ENCODE results near the gene LRRC1. TPM values are rescaled to one million over a fixed set of nuclear protein-coding genes. Genes with fewer than 3 reads are reported as not detected.

LRRC1 gene
- total and polyA plus RNA-seq, 2 of the 8 experiments (the other 6 are each of a cell fraction or from before 2014, with no cell fraction given): 6.7 to 15.9 TPM

- DNase-seq (ENCODE audit: low read depth in 1 of 2, low spot score in 2 of 2): no peak
- H3K79me2 ChIP-seq (ENCODE audit: control insufficient read depth in 1 of 2, insufficient read depth in 2 of 2, low read length in 2 of 2): no peaks in the 10 kb centered on the region
- TF ChIP-seq BCL11A (IDR thresholded peaks at IDR 0.05; ENCODE audit: low read depth in 2 of 2, low read length in 2 of 2) (no peak), TCF12 (IDR thresholded peaks at IDR 0.05; ENCODE audit: low read depth, low read length) (no peak), CREB1 (IDR thresholded peaks at IDR 0.05) (no peak), POLR2A (IDR thresholded peaks at IDR 0.05; ENCODE audit: control extremely low read depth in 1 of 2, low read depth in 2 of 2, low read length in 2 of 2) (no peak), KDM1A (IDR thresholded peaks at IDR 0.05; ENCODE audit: borderline replicate concordance, low read length) (no peak), TEAD4 (IDR thresholded peaks at IDR 0.05; ENCODE audit: low read depth, low read length) (no peak), SIN3A (conservative IDR thresholded peaks at IDR 0.05 in 1 of 2, IDR thresholded peaks at IDR 0.05 in 1 of 2; ENCODE audit: low read depth in 1 of 2, low read length in 2 of 2) (no peak), BRCA1 (IDR thresholded peaks at IDR 0.05; ENCODE audit: low read depth, low read length) (no peak), ATF3 (IDR thresholded peaks at IDR 0.05; ENCODE audit: insufficient read depth, low read depth, low read length) (no peak), KDM4A (IDR thresholded peaks at IDR 0.05; ENCODE audit: low read depth, low read length, severe bottlenecking) (no peak), EGR1 (IDR thresholded peaks at IDR 0.05; ENCODE audit: borderline replicate concordance, low read depth, low read length) (no peak), RFX5 (IDR thresholded peaks at IDR 0.05; ENCODE audit: borderline replicate concordance, low read depth, low read length) (no peak)
Measured at GRCh38 chr6:53929041-53929820, 134.4 kb downstream of the LRRC1 start.

More at GRCh38 chr6:53929041-53929820, 134.4 kb downstream of the LRRC1 start:
- no peak overlapping the region for H2BK5ac ChIP-seq (ENCODE audit: low read depth, low read length)
- H2BK120ac ChIP-seq (replicated peaks; ENCODE audit: low read depth, low read length): no peak overlapping the region
- H3K56ac ChIP-seq (replicated peaks; ENCODE audit: insufficient read length, low read depth, low read length): no peak overlapping the region
- no peaks in the 10 kb centered on the region for H3K27me3 ChIP-seq (replicated peaks in 1 of 4; ENCODE audit: control insufficient read depth in 3 of 4, extremely low read depth in 1 of 4, insufficient read depth in 3 of 4, low read length in 3 of 4)
- 81% methylated on average over 4 of the region's 4 CpGs; no CpG with 5 or more reads in 1 of the 2 experiments for WGBS, 2 experiments (ENCODE audit: extremely low coverage in 1 of 2, insufficient coverage in 1 of 2, insufficient read length in 1 of 2, insufficient replicate concordance in 2 of 2, low coverage in 1 of 2, low lambda C conversion rate in 2 of 2, missing lambda C conversion rate in 1 of 2)
- no peak overlapping the region for H3K27ac ChIP-seq (ENCODE audit: low read depth, low read length)
- no peaks in the 10 kb centered on the region for H4K20me1 ChIP-seq (replicated peaks in 1 of 2; ENCODE audit: control insufficient read depth in 1 of 2, insufficient read depth in 2 of 2, low read length in 2 of 2)
- no peak overlapping the region for H2AK5ac ChIP-seq (ENCODE audit: low read depth, low read length)
- no peak for FAIRE-seq
- H2BK12ac ChIP-seq (ENCODE audit: low read depth, low read length): no peak overlapping the region
- H3K4me1 ChIP-seq (replicated peaks in 1 of 4; ENCODE audit: control insufficient read depth in 3 of 4, insufficient read depth in 4 of 4, low read length in 3 of 4): no peaks in the 10 kb centered on the region
- no peak overlapping the region for H2AFZ ChIP-seq (ENCODE audit: low read length)
- no peak overlapping the region for H3K9ac ChIP-seq (replicated peaks in 1 of 4; ENCODE audit: extremely low read depth in 1 of 4, low read depth in 3 of 4, low read length in 3 of 4)
- no peak overlapping the region for H4K8ac ChIP-seq (ENCODE audit: extremely low read depth, insufficient read depth, low read length)
- H4K5ac ChIP-seq (ENCODE audit: insufficient read length, low read depth, low read length): no peak overlapping the region
- no peak overlapping the region for H3K23ac ChIP-seq (ENCODE audit: insufficient read length)
- no peaks in the 10 kb centered on the region for H3K79me1 ChIP-seq (ENCODE audit: low read depth, low read length)
- H2BK20ac ChIP-seq (ENCODE audit: low read length): no peak overlapping the region
- H3K9me3 ChIP-seq (ENCODE audit: insufficient read depth in 2 of 2, low read depth in 1 of 2, low read length in 1 of 2): peaks cover 3 to 8% of the 10 kb centered on the region in 2 experiments; a peak in 2 of 4 replicates
- POLR2A ChIA-PET (ENCODE audit: partially characterized antibody): interaction anchor here (0.6 to 1.6 kb wide), 2 partner anchors 136 to 201 kb away, joined by 3 to 5 read pairs; no protein-coding TSS in a partner anchor
- H2BK15ac ChIP-seq (ENCODE audit: low read length): no peak overlapping the region
- no peak overlapping the region for H3K4me3 ChIP-seq (ENCODE audit: extremely low read depth in 1 of 4, insufficient read depth in 2 of 4, low read depth in 3 of 4, low read length in 4 of 4)
- no peak overlapping the region for H3K18ac ChIP-seq (ENCODE audit: extremely low read depth, low read length)
- no peak overlapping the region for H3K4me2 ChIP-seq (ENCODE audit: insufficient read depth in 1 of 2, low read depth in 2 of 2, low read length in 2 of 2)
- no peak overlapping the region for H4K91ac ChIP-seq (replicated peaks; ENCODE audit: insufficient read length, low read length)
- no peak overlapping the region for H3K14ac ChIP-seq (ENCODE audit: insufficient read length)
- no peak overlapping the region for H3K4ac ChIP-seq (replicated peaks; ENCODE audit: insufficient read length, low read depth, low read length)
- CTCF ChIA-PET (ENCODE audit: partially characterized antibody): no interaction called here
- H3K36me3 ChIP-seq (ENCODE audit: control insufficient read depth in 2 of 4, insufficient read depth in 4 of 4, low read length in 3 of 4): no peaks in the 10 kb centered on the region; a peak in 1 of 8 replicates
- no peaks in the 10 kb centered on the region for H3K23me2 ChIP-seq (ENCODE audit: low read depth, low read length)
